Gastroesophageal sphincter (tissue), 3 donors: Measurements from ENCODE around the gene NAV2.

Experiments used
- POLR2A ChIP-seq, 2 donors: fragments of 450-650 bp; IDR thresholded peaks; one replicate each; pipeline ENCODE4 v1.6.1; 2017; ENCODE audit warnings: antibody characterized with exemption in 2 of 2, mild to moderate bottlenecking in 2 of 2, moderate library complexity in 1 of 2
- POLR2AphosphoS5 ChIP-seq: sonication (generic); formaldehyde crosslinking; IDR thresholded peaks from one replicate; pipeline ENCODE4 v1.6.1; 2017; ENCODE audit warnings: antibody characterized with exemption
- TF ChIP-seq, protein P1 (sequence below), 4 experiments: fragments of 200-600 bp in 2 of 4; fragments of 450-650 bp in 2 of 4; sonication (generic) in 1 of 4; IDR thresholded peaks; one replicate each; pipeline ENCODE4 v1.5.1; 2017 to 2019; ENCODE audit warnings: antibody characterized with exemption in 4 of 4, mild to moderate bottlenecking in 2 of 4, moderate library complexity in 2 of 4

DNA sequence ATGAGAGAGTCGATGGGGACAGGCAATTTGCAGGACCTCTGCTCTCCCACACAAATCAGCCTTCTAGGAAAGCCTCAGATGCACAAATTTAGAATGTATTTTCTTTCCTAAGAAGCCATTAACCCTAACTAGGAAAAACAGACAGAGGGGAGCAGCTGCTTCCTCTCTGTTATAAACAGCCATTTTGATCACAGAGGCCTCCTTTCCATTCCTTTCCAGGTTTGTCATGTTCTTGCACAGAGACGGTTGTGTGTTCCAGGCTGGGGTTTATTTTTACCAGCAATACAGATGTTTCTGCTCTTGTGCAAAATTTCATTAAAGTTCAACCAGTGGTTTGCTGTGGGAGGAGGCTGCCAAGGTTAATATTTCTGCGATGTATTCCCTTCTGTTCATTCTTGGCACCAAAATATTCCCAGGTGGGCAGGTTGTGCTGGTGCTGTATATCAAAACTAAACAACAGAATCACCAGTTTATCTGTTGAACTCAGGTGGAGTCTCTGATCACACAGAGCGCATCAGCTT, 90.2 kb downstream of the NAV2 start:
- TF ChIP-seq, protein P1, sequence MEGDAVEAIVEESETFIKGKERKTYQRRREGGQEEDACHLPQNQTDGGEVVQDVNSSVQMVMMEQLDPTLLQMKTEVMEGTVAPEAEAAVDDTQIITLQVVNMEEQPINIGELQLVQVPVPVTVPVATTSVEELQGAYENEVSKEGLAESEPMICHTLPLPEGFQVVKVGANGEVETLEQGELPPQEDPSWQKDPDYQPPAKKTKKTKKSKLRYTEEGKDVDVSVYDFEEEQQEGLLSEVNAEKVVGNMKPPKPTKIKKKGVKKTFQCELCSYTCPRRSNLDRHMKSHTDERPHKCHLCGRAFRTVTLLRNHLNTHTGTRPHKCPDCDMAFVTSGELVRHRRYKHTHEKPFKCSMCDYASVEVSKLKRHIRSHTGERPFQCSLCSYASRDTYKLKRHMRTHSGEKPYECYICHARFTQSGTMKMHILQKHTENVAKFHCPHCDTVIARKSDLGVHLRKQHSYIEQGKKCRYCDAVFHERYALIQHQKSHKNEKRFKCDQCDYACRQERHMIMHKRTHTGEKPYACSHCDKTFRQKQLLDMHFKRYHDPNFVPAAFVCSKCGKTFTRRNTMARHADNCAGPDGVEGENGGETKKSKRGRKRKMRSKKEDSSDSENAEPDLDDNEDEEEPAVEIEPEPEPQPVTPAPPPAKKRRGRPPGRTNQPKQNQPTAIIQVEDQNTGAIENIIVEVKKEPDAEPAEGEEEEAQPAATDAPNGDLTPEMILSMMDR (IDR thresholded peaks at IDR 0.05) = no peak
- TF ChIP-seq POLR2A (IDR thresholded peaks at IDR 0.05) = no peak
- no peak for TF ChIP-seq POLR2AphosphoS5
